HG02610 (cell line): ENCODE data around the gene PUS3.
"Not testable (repeated sequence)": the region's sequence is repeated elsewhere in the genome, so short reads cannot be mapped to it uniquely, and the experiment has no call there.

ENCODE experiments used
- ATAC-seq: cut with Tn5 transposase; IDR thresholded peaks from one replicate; pipeline ENCODE4 v1.9.1; 2021; ENCODE audit warnings: mild to moderate bottlenecking, moderate library complexity; ENCODE audit not compliant: unreplicated experiment

The PUS3 gene

DNA sequence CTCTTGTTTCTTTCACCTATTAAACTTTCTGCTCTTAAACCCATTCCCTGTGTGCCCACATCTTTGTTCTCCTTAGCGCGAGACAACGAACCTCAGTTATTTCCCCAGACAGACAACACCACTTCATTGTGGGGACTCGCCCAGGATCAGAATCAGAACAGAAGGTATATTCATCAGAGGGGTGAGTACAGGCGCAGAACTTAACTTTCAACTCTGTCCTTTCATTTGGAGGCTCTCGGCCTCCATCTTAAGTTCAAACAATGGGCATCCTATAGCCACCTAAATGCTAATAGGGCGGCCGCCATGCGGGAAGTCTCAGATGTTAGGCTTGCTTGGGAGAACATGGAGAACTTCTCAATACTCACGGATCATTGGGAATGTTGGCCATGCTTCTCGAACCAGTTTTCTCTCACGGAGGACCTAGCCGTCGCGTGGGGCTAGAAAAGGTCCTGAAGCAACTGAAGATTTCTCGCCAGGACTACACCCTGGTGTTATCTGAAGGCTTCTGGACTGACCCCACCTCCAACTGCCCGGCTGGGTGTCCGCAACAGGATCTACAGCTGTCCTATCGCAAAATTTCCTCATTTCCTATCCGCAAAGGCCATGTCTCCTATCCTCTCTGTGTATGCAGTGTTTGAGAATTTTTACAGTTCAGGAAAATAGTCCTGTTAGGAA lies 29.0 kb downstream of the PUS3 start:
- no peak for ATAC-seq

DNA sequence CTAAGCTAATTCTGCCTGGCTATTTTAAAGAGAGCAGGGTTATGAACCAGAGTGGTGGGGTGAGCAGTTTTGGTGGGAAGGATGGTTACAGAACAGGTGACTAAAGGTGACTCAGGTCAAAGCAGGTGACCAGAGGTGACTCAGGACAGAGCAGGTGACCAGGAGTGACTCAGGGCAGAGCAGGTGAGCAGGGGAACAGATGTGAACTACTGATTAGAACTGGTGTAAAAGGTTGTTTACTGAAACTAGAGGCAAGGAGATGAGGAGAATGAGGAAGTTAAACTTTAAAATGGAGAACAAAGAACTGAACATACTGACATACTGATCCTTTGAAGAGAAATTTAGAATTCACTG lies 30.9 kb downstream of the PUS3 start:
- no peak for ATAC-seq

DNA sequence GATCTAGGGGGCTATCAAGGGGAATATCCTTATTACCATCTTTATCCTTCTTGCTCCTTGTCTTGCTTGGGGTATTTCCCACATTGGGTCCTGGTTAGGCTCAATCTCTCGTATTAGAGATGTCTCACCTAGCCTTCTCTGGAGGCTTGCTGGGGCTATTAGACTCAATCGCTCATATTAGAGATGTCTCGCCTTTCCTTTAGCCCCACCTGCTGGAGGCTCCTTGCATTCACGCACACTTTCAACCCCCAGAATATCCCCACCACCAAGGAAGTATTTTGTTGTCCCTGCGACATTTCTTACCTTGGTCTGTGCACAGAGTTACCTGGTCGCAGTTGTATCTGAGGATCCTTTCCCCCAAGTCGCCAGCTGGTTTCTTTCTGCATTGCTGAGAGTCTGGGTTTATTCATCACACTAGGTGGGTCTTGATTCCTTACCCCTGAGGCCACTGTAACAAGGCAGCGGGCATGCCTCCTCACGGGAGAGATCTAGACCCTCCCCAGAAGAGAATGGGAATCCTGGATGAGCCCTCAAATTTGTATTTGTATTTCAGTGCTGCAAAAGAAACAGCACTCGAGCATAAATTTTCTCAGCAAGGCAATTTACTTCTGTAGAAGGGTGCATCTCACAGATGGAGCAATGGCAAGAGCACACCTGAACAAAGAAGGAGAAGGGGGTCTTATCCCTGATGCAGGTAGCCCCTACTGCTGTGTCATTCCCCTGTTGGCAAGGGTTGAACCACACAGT lies 31.4 kb downstream of the PUS3 start:
- ATAC-seq, result no peak

DNA sequence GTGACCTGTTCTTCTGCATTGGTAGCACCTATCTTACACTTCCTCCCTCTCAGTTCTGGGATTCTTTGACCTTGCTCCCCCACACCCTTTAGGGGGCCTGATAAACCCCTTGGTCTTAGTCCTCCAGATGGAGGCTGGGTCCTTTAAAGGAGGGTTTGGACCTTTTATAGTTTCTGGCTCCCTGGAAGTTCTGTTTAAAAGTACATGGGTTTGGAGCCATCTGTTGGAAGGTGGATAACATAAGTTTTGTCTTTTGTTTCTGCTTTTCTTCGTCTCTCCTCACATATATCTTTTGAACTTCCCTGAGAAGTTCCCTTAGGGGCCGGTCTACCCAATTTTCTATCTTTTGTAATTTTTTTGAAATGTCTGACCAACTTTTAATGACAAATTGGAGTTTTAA lies 33.5 kb downstream of the PUS3 start:
- ATAC-seq, result no peak

DNA sequence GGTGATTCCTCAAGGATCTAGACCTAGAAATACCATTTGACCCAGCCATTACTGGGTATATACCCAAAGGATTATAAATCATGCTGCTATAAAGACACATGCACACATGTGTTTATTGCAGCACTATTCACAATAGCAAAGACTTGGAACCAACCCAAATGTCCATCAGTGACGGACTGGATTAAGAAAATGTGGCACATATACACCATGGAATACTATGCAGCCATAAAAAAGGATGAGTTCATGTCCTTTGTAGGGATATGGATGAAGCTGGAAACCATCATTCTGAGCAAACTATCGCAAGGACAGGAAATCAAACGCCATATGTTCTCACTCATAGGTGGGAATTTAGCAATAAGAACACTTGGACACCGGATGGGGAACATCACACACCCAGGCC lies 37.7 kb downstream of the PUS3 start:
- ATAC-seq, result not testable (repeated sequence)

DNA sequence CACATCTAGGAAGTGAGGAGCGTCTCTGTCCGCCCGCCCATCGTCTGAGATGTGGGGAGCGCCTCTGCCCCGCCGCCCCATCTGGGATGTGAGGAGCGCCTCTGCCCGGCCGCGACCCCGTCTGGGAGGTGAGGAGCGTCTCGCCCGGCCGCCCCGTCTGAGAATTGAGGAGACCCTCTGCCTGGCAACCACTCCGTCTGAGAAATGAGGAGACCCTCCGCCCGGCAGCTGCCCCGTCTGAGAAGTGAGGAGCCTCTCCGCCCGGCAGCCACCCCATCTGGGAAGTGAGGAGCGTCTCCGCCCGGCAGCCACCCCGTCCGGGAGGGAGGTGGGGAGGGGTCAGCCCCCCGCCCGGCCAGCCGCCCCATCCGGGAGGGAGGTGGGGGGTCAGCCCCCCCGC lies 40.2 kb downstream of the PUS3 start:
- not testable (repeated sequence) for ATAC-seq

DNA sequence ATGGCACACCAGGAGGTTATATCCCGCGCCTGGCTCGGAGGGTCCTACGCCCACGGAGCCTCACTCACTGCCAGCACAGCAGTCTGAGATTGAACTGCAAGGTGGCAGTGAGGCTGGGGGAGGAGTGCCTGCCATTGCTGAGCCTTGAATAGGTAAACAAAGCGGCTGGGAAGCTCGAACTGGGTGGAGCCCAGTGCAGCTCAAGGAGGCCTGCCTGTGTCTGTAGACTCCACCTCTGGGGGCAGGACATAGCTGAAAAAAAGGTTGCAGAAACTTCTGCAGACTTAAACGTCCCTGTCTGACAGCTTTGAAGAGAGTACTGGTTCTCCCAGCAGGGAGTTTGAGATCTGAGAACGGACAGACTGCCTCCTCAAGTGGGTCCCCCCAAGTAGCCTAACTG lies 45.3 kb downstream of the PUS3 start:
- ATAC-seq, result not testable (repeated sequence)

DNA sequence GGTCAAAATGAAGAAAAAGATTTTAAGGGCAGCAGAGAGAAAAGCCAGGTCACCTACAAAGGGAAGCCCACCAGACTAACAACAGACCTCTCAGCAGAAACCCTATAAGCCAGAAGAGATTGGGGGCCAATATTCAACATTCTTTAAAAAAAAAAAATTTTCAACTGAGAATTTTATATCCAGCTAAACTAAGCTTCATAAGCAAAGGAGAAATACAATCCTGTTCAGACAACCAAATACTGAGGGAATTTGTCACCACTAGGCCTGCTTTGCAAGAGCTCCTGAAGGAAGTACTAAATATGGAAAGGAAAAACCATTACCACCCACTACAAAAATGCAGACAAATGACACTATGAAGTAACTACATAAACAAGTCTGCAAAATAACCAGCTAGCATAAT lies 56.8 kb downstream of the PUS3 start:
- ATAC-seq, result no peak
